Middle frontal gyrus (tissue), 1 donor: ENCODE data around the gene SLC25A47.
"Not testable (repeated sequence)": the region's sequence is repeated elsewhere in the genome, so short reads cannot be mapped to it uniquely, and the experiment has no call there.

Source experiments
- DNase-seq: peaks from one replicate; pipeline ENCODE4 v3.0.0-alpha.2; 2015; ENCODE audit warnings: low spot score; ENCODE audit errors: extremely low spot score

SLC25A47 gene

DNA sequence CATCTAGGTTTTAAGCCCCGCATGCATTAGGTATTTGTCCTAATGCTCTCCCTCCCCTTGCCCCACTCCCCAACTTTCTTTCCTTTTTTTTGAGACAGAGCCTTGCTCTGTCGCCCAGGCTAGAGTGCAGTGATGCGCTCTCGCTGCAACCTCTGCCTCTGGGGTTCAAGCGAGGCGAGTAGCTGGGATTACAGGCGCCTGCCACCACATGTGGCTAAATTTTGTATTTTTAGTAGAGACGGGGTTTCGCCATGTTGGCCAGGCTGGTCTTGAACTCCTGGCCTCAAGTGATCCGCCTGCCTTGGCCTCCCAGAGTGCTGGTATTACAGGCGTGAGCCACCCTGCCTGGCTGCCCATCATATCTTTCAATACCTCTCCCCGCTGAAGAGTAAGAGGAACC lies 19.7 kb downstream of the SLC25A47 start:
- not testable (repeated sequence) for DNase-seq

DNA sequence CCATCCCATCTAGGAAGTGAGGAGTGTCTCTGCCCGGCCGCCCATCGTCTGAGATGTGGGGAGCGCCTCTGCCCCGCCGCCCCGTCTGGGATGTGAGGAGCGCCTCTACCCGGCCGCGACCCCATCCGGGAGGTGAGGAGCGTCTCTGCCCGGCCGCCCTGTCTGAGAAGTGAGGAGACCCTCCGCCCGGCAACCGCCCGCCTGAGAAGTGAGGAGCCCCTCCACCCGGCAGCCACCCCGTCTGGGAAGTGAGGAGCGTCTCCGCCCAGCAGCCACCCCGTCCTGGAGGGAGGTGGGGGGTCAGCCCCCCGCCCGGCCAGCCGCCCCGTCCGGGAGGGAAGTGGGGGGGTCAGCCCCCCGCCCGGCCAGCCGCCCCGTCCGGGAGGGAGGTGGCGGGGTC lies 21.5 kb downstream of the SLC25A47 start:
- DNase-seq = not testable (repeated sequence)

DNA sequence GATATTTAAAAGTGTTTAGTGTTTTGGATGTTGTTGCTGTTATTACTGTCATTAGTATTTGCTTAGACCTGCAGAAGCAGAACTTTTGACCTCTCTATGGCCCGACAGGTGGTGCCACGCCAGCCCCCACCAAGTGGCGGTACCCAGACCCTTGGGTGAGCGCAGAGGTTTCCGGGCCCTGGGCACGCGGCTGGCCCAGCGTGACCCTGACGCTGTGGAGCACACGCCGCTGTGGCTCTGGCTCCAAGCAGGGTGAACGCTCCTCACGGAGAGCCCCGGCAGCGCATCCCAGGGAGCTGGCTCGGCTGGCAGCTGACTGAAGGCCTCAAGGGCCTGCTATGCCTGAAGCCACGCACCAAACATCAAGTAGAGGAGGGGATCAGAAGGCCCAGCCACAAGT lies 22.6 kb downstream of the SLC25A47 start:
- no peak for DNase-seq

DNA sequence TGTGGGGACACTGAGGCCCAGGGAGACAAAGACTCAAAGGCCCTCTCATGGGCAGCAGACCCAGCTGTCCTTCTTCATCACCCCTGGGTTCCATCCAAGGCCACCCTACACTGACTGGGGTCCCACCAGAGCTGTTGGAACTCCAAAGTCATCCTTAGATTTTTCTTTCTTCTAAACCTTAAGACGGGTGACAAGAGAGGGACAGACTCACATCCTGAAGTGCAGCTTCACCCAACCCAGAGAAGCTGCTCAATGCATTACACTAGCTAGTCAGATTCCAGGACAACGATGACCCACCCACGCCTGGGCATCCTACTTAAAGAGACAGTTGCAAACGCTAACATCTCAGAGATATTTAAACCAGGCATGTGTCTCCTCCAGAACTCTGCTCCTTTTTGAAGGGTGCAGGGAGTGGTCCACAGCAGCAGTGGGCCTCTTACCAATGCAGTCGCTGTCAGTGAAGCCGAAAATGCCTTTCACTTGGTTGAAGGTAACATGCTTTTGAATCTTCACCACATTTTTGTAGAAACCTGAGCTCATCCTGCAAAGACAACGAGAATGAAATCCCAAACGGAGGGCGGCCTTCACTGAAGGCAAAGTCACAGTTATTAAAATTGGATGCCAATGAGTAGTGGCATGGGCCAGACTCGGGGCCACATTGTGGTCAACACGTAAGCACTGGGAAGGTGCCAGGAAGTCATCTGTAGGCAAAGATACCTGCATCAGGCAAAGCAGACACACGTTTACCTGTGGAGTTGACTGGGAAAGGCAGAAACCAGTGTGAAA lies 23.4 kb downstream of the SLC25A47 start:
- DNase-seq = no peak

DNA sequence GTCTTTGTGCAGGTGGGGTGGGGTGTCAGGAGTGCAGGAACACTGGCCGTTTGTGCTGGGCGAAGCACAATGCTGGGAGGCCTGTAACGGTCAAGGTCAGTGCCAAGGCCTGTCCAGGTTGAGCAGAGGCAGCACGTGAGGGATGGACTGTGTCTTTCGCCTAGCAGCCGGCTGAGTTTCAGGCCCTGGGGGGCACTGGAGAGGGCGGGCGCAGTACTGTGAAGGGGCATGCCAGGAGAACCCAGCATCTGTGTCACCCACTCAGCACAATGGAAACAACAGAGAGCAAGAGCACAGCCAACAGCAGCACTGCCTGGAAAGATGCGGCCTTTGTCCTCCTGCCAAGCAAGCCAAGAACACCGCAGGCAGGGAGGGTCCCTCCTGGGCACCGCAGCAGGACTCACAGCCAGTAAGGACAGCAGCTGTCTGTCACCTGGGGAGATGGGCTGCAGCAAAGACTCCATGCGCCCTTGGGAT lies 25.2 kb downstream of the SLC25A47 start:
- DNase-seq = no peak

DNA sequence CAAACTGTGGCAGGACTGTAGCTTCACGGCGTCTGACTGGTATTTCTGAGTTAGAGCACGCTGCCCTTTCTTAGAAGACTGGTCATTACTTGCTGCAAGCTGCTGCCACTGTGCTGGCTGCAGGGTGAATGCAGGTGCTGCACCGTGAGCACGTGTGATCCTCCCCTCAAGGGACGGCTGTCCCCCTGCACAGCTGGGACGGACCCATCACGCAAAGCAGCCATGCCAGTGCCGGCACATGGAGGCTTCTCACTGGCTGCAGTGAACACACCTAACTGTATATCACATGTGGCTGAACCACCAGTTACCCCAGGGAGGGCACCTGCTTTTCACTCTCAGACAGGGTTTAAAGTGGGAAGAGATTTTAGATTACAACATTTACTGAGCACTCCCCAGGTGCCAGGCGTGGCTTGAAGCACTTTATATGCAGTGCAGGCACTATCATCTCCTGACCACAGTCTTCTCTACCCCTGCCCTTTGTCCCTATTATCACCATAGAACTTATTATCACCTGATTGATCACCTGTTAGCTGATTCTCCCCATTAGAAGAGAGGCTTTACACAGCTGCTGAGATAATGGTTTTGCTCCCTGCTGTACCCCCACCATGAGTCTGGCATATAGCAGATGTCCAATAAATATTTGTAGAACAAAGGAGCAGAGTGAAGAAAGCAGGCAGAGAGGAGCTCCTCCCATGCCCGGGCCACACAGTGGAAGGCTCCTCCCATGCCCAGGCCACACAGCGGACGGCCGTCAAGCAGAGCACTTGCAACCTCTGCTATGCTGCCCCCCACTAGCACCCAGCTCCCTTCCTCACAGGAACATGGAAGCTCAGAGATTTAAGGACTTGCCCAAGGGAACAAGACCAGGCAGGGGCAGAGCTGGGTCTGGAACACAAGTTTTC lies 25.9 kb downstream of the SLC25A47 start:
- DNase-seq = no peak

DNA sequence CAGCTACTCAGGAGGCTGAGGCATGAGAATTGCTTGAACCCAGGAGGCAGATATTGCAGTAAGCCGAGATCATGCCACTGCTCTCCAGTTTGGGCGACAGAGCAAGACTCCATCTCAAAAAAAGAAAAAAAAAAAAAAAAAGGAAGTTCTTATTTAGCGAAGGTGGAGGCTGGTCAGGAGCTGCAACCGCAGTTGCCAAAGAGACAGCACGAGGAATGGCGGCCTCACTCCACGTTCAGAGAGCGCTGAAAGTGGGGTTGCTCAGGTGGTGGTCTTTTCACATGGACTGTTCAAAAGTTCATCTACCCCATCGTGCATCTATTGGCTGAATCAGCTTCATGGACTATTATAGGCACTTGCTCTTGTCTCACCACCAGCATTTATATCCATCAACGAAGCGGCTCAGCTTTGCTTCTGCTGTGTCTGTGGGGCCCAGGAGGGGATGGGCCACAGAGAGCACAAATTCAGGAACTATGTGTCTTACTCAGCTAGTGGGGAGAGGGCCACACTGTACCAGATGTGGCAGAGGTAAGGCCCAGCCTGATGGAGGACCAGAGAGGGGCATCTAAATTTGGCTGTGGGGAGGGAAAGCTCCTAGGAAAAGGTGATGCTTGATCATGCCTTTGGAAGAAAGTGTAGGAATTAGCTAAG lies 27.3 kb downstream of the SLC25A47 start:
- DNase-seq = no peak

DNA sequence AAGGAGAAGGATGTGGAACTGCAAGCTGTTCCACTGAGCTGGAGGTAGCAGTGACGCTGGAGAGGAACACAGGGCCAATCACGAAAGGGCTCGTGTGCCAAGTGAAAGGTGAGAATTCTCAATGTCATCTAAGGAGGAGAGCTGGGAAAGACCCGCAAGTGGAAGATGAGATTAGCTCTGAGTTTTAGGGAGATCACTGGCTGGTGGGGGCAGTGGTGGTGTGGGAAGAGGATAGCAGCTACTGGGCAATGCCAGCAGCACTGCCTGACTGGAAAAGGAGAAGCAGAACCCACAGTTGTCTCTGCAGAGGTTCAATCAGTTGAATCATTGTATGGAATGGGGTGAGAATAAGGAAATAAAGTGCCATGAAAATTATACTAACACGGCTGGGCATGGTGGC lies 27.8 kb downstream of the SLC25A47 start:
- no peak for DNase-seq

DNA sequence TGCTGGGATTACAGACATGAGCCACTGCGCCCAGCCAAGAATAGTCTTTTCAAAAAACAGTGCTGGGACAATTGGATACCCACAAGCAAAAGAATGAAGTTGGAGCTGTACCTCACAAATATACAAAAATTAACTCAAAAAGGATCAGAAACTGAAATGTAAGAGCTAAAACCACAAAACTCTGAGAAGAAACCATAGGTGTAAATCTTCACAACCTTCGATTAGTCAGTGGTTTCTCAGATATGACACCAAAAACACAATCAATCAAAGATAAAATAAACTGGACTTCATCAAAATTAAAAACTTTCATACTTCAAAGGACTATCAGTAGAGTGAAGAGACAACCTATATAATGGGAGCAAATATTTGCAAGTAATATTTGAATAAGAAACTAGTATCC lies 35.3 kb downstream of the SLC25A47 start:
- DNase-seq = no peak

DNA sequence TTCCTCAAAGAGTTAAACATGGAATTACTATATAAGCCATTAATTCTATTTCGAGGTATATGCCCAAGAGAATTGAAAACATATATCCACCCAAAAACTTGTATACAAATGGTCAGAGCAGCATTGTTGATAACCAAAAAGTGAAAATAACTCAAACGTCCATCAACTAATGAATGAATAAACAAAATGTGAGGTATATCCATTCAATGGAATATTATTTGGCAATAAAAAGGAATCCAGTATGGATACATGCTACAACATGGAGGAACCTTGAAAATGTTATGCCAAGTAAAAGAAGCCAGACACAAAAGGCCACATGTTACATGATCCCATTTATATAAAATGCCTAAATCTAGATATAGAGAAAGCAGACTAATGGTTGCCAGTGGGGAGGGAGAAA lies 36.0 kb downstream of the SLC25A47 start:
- DNase-seq = no peak

DNA sequence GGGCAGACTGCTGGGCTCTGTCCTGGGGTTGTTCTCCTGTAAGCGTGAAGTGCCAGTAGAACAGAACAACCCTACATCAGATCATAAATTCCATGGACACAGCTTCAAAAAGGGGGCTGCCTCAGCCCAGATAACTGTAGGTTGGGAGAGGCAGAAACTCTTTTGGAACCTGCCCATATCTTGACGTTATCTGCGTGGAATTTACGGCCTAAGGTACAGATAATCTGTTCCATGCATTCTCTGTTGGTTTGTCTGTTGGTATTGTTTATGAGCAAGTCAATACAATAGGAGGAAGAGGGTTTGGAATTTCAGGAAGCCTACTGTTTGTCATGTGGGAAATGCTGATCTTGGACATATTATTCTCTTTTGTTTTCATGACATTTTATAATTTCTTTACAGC lies 36.7 kb downstream of the SLC25A47 start:
- DNase-seq = no peak

DNA sequence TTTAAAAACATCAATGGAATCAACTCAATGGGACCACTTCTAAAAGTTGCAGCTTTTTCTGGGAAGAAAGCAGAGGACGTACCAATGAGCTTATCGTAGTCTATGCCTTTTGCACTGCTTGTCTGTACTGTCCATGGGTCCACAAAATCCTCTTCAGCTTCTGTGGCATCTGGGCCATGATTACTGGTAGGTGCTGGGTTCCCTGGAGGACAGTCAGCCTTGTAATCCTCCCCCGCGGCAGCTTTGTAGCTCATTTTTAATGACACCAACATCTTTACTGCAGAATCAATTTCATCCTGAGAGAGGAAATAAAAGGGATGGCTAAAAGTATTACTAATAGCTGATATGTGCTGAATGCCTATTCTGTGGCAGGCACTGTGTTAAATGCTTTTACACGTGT lies 38.5 kb downstream of the SLC25A47 start:
- no peak for DNase-seq

DNA sequence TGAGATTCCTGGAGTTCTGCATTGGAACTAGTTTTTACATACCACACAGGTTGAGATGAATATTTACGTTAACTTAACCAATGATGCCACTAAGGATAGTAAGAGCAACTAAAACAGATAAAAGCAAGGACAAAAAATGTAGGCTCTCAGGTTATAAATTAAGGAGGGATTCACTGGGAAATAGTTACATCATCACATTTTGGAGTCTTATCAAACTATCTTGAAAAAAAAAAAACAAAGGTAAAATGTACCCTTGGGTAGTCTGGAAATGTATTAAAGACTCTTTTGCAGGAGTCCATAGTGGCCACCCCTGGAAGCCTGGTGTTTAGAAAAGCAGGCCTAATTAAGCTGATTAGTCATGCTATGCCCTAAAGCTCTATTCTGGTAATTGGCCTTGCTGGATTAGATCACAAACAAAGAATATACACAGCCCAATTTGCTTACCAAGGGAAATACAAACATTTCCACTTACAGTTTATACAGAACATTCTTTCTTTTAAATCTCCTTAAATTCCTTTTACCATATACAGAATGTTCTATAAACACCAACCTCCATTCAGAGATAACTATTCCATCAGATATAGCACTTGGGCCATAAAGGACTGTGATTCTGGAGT lies 39.3 kb downstream of the SLC25A47 start:
- no peak for DNase-seq

DNA sequence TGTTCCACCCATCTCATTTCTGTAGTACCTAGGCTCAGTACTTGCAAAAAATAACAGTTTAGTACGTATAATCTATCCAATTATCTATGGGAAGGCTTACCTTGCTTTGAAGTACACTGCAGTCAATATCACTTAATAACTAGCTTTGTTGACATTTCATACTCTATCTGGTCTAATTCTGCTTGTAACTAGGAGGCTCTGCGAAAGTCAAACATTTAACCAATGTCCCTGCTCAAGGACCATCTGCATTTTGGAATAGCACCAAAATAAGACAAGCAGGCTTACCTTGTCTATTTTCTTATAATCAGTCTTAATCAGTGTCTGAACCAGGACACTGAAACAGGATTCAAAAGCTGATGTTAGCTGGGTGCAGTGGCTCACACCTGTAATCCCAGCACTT lies 39.9 kb downstream of the SLC25A47 start:
- DNase-seq = no peak

DNA sequence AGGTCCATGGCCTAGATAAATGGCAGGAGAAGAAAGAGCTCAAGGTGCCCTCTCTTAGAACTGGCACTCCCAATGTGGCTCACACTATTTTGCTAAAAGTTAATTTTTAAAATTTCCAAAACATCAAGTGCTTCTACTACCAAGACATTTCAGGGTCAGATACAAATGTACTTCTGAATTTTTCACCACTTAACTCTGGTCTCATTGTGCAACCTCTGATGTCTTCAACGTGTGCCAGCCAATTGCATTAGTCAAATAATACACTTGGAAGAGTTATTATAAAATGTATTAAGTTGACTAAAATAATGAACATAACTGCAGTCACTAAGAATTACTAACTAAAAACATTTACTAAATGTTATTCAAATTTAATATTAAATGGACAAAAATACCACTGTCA lies 41.3 kb downstream of the SLC25A47 start:
- no peak for DNase-seq

DNA sequence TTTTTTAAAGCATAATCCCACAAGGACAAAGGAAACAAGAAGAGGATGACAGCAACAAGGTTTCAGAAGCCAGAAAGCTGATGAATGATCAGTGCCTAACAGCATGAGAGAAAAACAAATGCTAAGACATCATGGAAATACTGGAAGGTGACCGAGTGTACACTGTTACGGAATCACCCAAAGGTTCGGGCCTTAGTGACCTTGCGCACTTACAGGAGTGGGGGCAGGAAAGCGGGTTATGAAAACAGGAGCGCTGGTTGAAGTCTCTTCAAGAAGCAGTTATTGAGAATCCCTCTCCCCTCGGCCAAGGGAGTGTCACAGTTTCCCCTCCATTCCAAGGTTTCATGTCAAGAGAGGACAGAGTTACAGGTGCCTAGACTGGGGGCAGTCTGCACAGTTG lies 42.6 kb downstream of the SLC25A47 start:
- no peak for DNase-seq

DNA sequence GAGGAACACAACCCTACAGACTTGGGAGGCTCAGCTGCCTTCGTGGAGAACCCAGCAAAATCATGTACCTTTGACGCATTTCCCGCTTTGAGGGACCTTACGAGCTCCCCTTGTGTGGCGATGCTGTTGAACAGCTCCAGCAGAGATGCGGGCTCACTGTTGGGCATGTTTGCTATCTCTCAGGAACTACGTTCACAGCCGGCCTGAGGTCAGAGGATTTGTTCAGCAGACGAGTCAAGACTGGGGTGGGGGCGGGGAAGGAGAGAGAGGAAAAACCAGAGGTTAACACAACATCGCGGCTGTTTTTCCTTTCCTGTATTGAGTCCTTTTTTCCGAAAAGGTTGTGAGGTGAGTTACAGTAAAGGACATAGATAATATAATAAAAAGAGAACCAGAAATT lies 45.9 kb downstream of the SLC25A47 start:
- no peak for DNase-seq

DNA sequence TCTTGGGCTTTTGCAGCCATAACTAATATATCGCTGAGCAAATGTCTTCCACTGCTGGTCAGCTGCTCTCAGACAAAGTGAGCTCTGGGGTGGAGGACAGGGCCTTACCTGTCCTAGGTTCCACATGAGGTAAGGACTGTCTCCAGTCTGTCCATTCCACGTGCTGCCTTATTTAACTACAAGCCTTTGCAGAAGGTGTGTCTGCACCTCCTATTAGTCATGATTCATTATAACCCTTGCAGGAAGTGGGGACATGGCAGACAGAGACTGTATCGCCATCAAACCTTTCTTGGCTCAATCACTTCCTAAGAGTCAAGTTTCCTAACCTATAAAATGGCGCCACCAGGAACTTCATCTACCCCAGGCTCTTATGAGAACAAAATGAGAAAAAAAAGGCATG lies 46.9 kb downstream of the SLC25A47 start:
- no peak for DNase-seq

DNA sequence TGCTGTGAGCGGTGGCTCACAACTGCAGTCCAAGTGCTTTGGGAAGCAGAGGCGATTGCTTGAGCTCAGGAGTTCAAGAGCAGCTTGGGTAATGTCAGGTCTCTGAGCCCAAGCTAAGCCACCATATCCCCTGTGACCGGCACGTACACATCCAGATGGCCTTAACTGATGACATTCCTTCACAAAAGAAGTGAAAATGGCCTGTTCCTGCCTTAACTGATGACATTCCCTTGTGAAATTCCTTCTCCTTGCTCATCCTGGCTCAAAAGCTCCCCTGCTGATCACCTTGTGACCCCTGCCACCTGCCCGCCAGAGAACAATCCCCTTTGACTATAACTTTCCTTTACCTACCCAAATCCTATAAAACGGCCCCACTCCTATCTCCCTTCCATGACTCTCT lies 48.6 kb downstream of the SLC25A47 start:
- DNase-seq = no peak

DNA sequence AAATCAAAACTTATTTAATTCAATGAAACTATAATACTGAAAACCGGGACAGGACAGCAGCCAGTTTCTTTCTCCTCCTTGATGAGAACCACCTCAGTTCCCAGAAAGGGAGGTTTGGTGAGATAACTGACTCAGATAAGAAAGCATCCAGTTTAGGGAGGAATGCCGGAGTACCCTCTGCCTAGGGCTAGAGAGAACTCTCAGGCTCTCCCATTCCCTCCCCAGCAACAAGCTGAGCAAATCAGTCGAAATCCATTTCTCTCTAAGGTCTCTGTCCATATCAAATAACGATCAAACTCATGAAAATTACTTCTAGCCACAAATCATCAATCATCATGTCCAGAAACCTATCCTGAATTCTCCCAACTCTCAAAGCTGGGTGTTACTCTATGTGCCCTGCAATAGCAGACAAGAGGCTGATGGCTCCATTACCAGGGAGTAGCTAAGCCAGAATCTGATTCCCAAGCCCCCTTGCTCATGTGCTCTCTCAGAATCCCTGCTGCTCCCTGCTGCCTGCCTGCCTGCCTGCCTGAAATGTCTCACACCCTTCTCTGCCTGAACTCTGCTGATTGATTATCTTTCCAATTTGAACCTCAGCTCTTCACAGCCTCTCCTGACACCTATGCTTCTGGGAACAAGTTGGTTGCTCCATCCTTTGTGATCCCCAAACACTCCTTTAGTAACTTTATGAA lies 49.4 kb downstream of the SLC25A47 start:
- DNase-seq = no peak

DNA sequence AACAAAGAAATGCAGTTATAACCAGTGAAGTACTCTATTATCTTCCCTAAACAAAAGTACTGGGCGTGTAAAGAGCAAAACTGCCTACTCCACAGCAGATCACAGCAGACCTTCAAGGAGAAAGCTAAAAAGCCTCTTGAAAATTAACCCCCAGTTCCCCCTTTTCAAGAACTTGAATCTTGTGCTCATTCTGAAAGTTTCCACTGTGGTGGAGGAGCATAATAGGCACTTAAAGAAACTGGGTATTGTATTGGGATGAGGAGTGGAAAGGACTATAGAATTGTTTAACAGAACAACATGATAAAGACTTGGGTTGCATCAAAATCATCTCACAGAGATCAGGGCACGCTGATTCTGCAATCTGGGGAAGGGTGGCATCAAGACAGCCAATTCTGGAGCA lies 51.1 kb downstream of the SLC25A47 start:
- DNase-seq = no peak
